Measurements from ENCODE around the gene DISC1.
"Not testable (repeated sequence)": the region's sequence is repeated elsewhere in the genome, so short reads cannot be mapped to it uniquely, and the experiment has no call there.

The DISC1 gene

DNA sequence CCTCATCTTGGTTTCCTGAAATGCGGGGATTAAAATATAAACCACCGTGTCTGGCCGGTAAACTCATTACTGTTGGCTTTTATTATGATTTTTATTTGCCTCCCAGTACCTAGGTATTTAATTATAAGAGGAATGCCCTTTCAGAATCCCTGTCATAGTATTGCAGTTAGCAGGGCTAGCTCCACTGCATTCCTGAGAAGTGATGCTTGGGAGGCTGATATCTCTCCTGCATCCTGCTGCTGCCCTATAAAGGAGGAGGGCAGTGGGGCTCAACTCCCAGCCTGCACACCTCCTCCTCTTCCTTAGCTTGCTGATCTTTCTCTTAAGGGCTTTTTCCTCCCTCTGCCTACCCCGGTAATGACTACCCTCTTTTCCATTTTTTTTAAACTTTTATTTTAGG lies 19.9 kb upstream of the DISC1 start:
- DNase-seq, result no peak

DNA sequence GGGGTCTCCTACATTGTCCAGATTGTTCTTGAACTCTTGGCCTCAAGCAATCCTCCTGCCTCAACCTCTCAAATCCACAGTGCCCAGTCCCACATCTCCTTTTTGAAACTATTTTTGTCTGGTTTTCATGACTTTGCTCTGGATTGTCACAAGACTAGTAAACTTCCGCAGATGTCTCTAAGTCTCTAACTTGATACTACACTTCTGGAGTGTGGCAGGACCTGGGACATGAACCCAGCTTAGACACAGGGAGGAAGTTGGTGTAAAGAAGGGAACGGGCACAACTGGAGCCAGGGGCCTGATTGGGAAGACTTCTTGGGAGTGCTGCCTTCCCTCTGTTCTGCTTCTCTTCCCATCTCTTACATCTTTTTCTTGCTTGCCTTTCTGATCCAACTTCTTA lies 16.2 kb upstream of the DISC1 start:
- no peak for DNase-seq

DNA sequence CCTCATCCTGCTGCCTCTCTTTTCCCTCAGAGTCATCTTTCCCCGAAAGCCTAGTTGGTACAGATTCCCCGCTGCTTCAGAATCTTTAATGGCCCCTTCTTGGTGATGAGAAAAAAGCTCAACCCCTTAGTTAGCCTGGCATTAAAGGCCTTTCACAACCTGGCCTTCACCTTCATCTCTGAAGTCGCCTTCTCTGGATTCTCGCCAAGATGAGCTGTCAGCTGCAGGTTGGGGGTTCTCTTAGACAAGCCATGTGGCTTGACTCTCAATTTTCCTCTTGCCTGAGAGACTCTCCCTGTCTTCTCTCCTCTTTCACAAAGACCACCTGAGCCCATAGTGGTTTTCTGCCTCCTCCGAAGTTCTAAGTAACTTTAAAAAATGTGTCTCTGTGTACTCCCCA lies 15.5 kb upstream of the DISC1 start:
- DNase-seq, result no peak

DNA sequence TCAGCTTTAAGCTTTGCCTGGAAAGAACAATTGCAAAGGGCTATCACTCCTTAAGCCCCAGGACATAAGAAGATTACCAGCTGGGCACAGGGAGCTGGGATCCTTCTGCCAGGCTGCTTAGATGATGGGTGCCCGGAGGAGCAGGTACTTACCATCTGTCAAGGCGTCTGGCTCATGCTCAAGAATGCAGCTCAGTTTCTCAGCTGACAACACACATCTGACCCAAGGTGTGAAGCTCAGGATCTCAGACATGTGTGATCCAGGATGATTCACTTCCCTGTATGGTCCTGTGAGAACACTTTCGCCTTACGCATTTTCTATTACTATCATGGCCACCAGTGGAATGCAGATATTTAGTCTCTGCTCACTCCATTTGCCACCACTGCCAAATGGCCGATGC lies 14.7 kb upstream of the DISC1 start:
- no peak for DNase-seq

DNA sequence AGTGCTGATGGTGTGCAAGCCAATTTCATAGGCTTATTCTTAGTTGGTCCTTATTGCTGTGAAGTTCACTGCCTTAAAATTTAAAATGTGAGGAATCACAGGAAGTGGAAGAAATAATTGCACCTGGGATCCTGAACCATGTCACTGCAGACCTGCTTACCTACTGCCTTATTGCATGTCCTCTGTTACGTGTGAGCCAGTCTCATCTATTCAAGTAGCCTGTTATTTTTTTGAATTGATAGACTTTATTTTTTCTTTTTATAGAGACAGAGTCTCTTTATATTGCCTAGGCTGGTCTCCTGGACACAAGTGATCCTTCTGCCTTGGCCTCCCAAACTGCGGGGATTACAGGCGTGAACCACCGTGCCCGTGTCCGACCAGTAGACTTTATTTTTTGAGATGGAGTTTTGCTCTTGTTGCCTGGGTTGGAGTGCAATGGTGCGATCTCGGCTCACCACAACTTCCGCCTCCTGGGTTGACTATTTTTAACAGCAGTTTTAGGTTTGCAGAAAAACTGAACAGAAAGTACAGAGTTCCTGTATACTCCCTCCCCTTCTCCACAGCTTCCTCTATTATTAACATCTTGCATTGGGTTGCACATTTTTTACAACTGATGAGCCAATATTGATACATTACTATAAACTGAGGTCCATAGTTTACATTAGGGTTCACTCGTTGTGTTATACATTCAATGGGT lies 14.0 kb upstream of the DISC1 start:
- no peak for DNase-seq

DNA sequence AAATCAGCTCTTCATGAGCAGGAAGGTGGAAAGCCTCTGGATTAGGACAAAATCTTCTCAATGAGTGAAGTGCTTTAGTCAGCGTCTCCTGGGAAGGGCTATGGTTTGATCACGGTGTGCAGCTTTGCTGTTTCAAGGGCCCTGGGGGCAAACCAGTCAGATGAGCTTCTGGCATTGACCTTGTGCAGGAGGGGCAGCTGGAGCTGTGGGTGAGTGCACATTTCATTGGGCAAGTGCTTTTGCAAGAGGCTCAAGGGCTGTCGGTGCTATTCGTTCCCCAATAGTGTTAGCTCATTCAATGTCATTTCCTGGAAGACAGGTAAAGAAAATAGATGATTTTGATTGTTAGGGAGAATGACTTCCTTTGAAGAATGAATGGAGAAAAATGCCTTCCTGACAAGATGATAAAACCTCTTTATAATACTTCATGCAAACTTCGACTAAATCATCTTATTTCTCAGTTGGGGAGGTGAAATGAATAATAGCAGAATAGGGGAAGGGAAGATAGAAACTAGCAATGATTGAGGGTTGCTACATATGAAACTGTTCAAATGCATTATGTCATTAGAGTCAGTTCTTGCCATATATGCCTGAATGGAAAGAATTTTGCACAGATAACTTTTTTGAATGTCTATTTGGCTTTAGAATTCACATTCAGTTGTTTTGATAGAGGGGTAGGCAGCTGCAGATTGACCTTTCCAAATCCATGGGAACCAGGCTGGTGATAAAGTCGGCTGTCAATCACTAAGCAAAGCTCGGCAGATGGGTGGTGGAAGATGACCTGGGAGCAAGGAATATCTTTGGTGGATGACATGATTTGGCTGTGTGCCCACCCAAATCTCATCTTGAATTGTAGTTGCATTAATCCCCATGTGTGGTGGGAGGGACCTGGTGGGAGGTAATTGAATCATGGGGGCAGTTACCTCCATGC lies 12.9 kb upstream of the DISC1 start:
- no peak for DNase-seq

DNA sequence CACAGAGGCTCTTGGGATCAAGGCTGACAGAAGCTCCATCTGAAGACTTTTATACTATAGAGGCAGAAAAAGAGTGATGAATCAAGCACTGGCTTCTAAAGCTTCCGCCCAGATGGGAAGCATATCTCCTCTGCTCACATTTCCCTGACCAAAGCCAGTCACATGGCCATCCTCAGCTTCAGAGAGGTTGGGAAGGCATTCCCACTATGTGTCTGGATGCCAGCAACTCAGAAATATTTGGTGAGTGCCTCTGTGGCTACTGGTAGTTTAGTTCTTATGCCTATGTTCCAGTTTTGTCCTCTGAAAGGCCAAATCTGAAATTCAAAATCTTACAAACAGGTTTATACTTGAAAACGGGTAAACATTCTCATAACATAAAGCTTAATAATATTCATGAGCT lies 9.9 kb upstream of the DISC1 start:
- DNase-seq, result no peak

DNA sequence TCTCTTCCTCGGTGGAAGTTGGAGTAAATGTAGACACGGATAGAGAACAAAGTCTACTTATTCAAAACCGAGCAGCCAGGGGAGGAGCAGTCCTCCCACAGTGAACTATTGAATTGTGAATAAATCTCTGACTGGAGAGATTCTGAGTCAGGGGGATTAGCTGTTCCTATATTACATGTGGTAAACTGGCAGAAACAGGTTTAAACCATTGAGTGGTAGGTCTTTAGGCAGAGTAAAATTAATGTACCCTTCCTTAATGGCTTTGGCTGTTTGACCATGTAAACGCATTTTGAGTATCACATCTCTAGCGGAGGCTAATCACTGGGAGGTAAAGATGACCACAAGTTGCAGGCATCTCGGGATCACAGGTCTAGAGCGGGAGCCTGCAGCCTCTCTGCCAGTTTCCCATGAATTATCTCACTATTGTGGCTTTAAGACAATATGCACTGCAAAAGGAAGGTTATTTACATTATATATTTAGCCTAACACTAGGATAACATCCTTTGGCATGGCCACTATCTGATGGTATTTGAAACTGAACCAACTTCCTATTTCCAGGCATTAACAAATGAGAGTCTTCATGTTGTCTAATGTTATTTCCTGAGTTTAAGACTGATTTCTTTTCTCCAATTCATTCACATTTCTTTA lies 7.9 kb upstream of the DISC1 start:
- no peak for DNase-seq

DNA sequence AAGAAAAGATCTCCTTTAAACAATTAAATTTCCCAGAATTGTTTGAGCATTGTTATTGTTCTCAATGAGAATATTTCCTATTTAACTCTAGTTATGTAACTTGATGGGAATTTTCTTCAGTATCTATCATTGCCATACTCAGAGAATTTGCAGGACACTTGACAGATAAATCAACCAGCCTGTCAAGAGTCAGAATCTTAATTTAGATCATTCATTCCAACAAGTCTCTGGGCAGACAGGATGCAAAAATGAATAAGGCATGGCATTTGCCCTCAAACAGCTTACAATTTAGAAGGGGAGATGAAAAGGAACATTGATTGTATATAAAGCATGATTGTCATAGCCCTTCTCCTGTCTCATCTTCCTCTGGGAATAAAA lies 7.3 kb upstream of the DISC1 start:
- no peak for DNase-seq

DNA sequence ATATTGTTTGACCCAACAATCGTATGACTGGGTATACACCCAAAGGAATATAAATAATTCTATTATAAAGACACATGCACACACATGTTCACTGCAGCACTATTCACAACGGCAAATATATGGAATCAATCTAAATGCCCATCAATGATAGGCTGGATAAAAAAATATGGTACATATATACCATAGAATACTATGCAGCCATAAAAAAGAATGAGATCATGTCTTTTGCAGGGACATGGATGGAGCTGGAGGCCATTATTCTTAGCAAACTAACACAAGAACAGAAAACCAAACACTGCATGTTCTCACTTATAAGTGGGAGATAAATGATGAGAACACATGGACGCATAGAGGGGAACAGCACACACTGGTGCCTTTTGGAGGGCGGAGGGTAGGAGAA lies 1.5 kb upstream of the DISC1 start:
- not testable (repeated sequence) for DNase-seq

DNA sequence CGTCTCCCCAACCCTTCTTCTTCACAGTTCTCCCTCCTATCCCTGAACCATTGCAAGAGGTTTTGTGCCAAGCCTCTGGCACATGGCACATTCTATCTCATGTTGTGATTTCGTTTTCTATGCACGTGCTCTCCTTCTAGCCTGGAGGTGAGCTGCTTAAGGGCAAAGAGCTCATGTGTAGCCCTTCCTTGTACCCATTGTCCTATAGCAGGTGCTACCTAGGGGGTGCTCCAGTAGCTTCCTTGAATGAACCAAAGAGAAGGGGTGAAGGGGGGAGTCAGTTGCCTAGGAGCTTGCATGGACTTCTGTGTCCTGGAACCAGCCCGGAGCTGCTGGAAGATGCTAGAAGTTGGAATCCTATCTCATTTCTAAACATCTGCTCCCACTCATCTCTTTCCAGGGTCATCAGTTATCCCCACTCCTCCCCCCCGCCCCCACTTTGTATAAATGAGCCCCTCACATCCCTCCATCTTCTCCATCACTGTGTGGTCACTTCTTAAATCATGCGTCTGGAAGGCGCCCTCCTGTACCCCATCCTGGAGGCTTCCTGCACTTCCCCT lies 535 bp upstream of the DISC1 start:
- no peak for DNase-seq

DNA sequence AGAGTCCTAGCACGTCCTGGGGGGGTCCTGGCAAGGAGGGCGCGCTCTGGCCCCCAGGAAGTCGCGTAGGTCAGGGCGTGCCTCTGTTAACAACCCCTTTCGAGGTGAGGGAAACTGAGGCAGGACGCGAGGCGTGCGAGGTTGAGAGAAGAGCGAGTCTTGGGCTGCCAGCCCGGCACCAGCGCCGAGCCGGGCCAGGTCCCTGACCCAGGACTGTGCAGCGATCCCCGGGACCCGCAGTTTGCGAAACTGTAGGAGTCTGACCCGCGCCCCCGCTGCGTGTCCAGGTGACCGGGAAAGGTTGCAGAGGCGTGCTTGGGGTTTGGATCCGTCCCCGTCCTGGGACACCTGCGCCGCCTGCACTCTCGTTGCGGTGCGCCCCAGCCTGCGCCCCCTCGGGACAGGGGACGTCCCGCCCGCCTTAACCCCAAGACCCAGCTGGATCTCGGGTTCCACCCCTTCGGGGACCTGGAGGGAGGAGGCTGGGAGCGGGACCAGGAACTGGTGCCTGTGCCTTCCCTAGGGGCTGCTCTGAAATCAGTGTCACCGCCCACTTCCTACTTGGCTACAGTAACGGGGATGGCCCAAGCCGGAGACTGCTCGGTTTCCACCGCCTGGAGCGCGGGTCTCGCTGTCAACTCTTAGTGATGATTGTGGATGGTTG lies 493 bp downstream of the DISC1 start:
- DNase-seq, result no peak

DNA sequence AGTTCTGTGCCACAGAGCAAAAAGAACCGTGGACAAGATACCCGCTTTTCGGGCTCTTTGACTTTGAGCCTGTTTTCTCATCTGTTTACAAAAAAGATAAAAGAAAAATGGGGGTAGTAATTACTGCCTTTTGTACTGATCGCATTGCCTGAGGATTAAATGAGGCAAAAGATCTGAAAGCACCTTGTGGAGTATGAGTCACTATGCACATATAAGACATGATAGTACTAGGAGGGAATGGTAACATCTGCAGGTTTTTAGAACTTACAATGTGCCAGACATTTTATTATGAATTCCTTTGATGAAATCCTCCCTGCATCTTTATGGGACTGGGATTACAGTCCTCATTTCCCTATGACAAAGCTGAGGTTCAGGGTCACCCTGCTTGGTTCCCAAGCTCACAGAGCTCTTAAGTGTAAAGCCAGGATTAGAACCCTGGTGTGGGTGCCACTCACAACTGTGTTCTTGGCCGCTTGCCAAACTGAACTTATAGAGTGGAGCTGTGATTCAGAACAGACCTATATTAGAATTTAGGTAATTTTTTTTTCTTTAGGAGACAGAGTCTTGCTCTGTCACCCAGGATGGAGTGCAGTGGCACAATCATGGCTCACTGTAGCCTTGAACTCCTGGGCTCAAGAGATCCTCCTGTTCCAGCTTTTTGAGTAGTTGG lies 1.8 kb downstream of the DISC1 start:
- DNase-seq, result no peak

DNA sequence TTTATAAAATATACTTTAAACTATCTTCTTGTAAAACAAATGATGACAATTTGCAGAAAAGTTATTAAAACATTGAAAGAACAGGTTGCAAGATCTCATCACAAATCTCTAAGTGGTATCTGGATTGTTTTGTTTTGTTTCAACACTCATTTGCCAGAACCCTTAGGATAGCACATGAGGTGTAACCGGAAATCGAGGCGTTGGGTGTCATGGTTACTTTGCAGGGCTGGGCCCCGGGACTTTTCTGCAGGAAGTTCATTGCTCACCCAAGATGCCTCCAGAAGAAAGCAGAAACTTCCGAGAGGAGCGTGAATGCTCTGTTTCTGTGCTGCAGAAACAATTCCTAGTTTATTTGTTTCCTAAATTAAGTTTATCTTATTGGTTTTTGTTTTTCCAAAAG lies 2.5 kb downstream of the DISC1 start:
- DNase-seq, result no peak

DNA sequence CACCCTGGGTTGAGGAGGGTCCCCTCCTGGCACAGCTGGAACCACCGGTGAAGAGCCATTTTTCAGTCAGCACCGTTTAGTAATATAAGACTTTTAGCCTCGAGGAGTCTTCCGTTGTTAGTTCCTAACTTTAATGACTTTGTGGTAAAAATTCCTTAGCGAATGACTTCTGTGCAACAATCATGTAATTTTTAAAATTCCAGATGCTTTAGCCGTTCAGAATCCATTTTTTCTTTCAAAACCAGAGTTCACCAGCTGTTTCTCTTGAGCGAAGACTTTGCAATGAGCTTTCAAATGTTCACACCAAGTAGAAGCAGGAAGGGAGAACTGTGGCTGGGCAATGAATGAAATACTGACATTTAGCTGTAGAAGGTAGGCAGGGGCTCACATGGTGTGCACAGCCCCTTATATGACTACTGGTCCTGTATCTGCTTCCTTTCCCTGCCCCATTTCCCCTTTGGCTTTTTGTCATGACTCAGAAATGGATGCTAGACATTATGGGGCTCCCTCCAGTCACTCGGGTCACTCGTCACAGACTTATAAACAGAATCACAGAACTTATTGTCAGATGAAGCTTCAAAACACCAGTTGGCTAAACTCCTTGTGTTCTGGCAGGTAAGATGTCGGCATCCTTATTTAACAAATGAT lies 4.1 kb downstream of the DISC1 start:
- DNase-seq, result no peak

DNA sequence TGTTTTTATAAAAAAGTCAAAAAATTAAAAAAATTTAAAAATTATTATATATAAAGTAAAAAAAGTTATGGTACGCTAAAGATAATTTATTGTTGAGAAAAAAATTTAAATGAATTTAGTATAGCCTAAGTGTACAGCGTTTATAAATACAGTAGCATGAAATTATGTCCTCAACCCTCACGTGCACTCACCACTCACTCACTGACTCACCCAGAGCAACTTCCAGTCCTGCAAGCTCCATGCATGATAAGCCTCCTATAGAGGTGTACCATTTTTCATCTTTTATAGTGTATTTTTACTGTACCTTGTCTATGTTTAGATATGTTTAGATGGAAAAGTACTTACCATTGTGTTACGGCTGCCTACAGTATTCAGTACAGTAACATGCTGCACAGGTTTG lies 5.1 kb downstream of the DISC1 start:
- no peak for DNase-seq

DNA sequence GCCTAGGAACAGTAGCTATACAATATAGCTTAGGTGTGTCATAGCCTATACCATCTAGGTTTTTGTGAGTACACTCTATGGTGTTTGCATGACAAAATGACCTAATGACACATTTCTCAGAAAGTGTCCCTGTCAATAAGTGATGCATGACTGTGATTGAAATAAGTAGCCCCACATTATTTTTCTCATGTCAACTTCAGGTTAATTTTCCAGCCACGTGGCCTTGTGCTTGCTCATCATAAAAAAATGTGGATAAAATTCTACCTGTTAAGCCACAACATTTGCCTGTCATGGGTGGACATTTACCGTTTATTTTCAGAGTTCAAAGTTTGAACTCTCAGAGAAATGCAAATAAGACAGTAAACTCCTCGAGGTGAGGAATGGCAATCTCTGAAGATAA lies 5.5 kb downstream of the DISC1 start:
- DNase-seq, result no peak

DNA sequence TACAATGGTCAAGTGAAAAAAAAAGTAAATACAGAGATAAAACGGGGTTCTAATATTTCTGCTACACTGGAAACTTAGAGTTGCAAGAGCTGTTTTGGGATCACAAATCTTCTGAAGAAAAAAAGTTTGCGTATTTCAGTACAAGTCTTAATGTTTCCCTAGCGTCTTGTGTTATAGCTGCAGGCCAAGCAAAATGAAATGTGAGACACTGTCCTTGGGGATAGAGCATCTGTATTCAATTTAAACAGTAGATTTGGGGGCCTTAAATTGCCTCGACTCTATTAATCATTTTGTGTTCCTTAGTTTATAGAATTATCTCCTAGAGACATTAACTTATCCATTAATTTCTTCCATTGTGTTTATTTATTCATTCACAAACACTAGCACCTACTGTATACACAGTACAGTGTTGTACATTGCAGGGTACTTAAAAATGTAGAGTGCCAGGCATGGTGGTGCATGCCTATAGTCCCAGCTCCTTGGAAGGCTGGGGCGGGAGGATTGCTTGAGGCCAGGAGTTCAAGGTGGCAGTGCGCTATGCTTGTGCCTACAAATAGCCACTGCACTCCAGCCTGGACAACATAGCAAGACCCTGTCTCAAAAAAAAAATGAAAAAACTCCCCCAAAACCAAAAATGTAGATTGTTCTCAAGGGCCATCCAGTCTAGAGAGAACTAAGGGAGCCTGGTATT lies 7.9 kb downstream of the DISC1 start:
- DNase-seq, result no peak

DNA sequence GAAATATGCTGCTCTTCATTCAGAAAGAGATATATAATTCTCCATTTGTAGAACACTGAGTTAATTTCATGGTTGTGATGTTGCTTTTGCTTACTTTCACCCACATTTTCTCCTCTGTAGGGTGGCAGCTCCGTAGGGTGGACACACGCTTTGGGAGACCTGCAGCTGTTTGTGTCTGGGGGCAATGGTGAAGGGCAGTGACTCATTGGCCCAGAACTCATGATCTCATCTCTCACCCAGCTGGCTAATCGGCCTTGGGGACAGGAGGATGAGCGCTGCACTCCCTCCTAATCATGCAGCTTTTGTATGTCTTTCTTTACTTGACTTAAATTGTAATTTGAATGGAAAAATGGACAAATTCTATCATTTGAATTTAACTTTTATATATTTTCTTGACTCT lies 9.6 kb downstream of the DISC1 start:
- DNase-seq, result no peak

DNA sequence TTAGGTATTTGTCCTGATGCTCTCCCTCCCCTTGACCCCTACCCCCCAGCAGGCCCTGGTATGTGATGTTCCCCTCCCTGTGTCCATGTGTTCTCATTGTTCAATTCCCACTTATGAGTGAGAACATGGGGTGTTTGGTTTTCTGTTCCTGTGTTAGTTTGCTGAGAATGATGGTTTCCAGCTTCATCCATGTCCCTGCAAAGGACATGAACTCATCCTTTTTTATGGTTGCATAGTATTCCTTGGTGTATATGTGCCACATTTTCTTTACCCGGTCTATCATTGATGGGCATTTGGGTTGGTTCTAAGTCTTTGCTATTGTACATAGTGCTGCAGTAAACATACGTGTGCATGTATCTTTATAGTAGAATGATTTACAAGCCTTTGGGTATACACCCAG lies 10.3 kb downstream of the DISC1 start:
- DNase-seq, result not testable (repeated sequence)

DNA sequence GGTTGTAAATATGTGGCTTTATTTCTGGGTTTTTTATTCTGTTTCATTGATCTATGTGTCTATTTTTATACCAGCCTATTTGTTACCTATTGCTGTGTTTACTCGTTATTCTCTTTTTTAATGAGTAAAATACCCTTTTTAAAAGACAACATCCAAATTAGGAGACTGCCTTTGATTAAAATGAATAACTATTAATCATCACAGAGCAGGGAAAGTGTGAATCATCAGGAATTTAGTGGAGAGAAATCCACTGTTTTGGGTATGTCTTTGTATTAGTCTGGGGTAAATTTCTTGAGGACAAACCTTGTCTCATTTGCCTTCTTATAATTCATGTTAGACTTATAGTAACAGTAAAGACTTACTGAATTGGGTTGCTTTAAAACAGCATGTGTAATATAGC lies 12.1 kb downstream of the DISC1 start:
- DNase-seq, result no peak
